Esophagus squamous epithelium (tissue), 4 donors: ENCODE data around the gene SLC17A5.
"Not testable (repeated sequence)": the region's sequence is repeated elsewhere in the genome, so short reads cannot be mapped to it uniquely, and the experiment has no call there.

ENCODE experiments used
- POLR2A ChIP-seq, 4 donors: fragments of 450-650 bp; IDR thresholded peaks; one replicate each; pipeline ENCODE4 v1.6.1; 2017; ENCODE audit warnings: antibody characterized with exemption in 4 of 4, mild to moderate bottlenecking in 4 of 4, moderate library complexity in 3 of 4
- TF ChIP-seq, protein P1 (sequence below), 6 experiments: fragments of 450-650 bp in 4 of 6; fragments of 200-600 bp in 2 of 6; sonication (generic) in 2 of 6; IDR thresholded peaks; one replicate each; pipeline ENCODE4 v1.5.1; 2016 to 2019; ENCODE audit warnings: antibody characterized with exemption in 6 of 6, mild to moderate bottlenecking in 4 of 6, moderate library complexity in 4 of 6

DNA sequence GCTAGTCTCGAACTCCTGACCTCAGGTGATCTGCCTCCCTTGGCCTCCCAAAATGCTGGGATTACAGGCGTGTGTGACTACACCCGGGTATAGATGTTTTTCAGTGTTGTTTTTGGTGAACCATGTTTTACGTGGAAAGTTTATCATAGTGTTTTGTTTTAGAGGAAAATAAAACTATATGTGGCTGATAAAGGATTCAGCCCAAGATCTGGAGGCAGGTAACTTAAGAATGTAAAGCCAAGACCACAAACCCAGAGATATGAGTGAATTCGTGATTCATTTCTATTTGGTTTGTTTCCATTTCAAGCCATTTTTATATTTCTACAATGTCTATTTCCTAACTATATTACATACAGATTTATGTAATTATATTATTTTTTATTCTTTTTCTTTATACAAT is 26.1 kb upstream of the SLC17A5 start:
- TF ChIP-seq, protein P1, sequence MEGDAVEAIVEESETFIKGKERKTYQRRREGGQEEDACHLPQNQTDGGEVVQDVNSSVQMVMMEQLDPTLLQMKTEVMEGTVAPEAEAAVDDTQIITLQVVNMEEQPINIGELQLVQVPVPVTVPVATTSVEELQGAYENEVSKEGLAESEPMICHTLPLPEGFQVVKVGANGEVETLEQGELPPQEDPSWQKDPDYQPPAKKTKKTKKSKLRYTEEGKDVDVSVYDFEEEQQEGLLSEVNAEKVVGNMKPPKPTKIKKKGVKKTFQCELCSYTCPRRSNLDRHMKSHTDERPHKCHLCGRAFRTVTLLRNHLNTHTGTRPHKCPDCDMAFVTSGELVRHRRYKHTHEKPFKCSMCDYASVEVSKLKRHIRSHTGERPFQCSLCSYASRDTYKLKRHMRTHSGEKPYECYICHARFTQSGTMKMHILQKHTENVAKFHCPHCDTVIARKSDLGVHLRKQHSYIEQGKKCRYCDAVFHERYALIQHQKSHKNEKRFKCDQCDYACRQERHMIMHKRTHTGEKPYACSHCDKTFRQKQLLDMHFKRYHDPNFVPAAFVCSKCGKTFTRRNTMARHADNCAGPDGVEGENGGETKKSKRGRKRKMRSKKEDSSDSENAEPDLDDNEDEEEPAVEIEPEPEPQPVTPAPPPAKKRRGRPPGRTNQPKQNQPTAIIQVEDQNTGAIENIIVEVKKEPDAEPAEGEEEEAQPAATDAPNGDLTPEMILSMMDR (IDR thresholded peaks at IDR 0.05): not testable (repeated sequence)
- not testable (repeated sequence) for TF ChIP-seq POLR2A (IDR thresholded peaks at IDR 0.05)
